Caco-2 (cell line): ENCODE measurements around the gene RBKS. TPM values are rescaled to one million over a fixed set of nuclear protein-coding genes. Genes with fewer than 3 reads are reported as not detected.
"Not testable (repeated sequence)": the region's sequence is repeated elsewhere in the genome, so short reads cannot be mapped to it uniquely, and the experiment has no call there.

Experiments
- BruUV-seq: library from RNA; stranded (reverse); fragments of 400-500 nt; replicated peaks from 2 replicates; lab custom pipeline; 2021; lab: Mats Ljungman, UMichigan
- CTCF ChIA-PET: fragments of 300-600 bp; sonication (Branson Sonifier 250); formaldehyde crosslinking; loops from one replicate; lab custom pipeline; 2022; ENCODE audit warnings: antibody characterized with exemption; lab: Charles Lee
- POLR2A ChIA-PET: fragments of 300-600 bp; sonication (Branson Sonifier 250); formaldehyde crosslinking; loops from one replicate; lab custom pipeline; 2022; ENCODE audit warnings: antibody characterized with exemption; lab: Charles Lee
- DNase-seq, 2 experiments: peaks; one replicate each; pipeline versions ENCODE4 v3.0.0 to v3.0.0-alpha.2; 2020 to 2022
- H3K27me3 ChIP-seq: replicated peaks from 2 replicates; pipeline ENCODE4 v1.6.0; 2011; ENCODE audit warnings: low read length; ENCODE audit not compliant: control insufficient read depth, insufficient read depth
- H3K36me3 ChIP-seq: 2 replicates; pipeline ENCODE4 v1.5.1; 2011; ENCODE audit warnings: low read length; ENCODE audit not compliant: control insufficient read depth, insufficient read depth
- H3K4me1 ChIP-seq: fragments of 250-450 bp; sonication (Bioruptor Pico); 2 replicates; pipeline ENCODE4 v1.5.1; 2020; ENCODE audit warnings: mild to moderate bottlenecking
- H3K4me3 ChIP-seq: 2 replicates; pipeline ENCODE4 v1.5.1; 2011; ENCODE audit warnings: low read depth, mild to moderate bottlenecking, control low read depth, low read length
- H3K9me3 ChIP-seq: fragments of 250-450 bp; sonication (Bioruptor Pico); 2 replicates; pipeline ENCODE4 v1.5.1; 2020; ENCODE audit warnings: mild to moderate bottlenecking, moderate library complexity
- H3K27ac Mint-ChIP-seq: one replicate; pipeline ENCODE4 v1.8.0; 2022; ENCODE audit warnings: mixed read lengths; ENCODE audit not compliant: unreplicated experiment
- H3K27me3 Mint-ChIP-seq: one replicate; pipeline ENCODE4 v1.8.0; 2022; ENCODE audit warnings: mixed read lengths; ENCODE audit not compliant: insufficient read depth, unreplicated experiment
- H3K36me3 Mint-ChIP-seq: one replicate; pipeline ENCODE4 v1.8.0; 2022; ENCODE audit warnings: mild to moderate bottlenecking, mixed read lengths; ENCODE audit not compliant: insufficient read depth, unreplicated experiment
- H3K4me1 Mint-ChIP-seq: one replicate; pipeline ENCODE4 v1.8.0; 2022; ENCODE audit warnings: low read depth, mixed read lengths; ENCODE audit not compliant: unreplicated experiment
- H3K4me3 Mint-ChIP-seq: one replicate; pipeline ENCODE4 v1.8.0; 2022; ENCODE audit warnings: mild to moderate bottlenecking, moderate library complexity, mixed read lengths; ENCODE audit not compliant: unreplicated experiment
- H3K9me3 Mint-ChIP-seq: one replicate; pipeline ENCODE4 v1.8.0; 2022; ENCODE audit warnings: mixed read lengths; ENCODE audit not compliant: unreplicated experiment
- intact Hi-C: fragments of 100-400 bp; cut with micrococcal nuclease; formaldehyde crosslinking; loops from one replicate; pipeline ENCODE4 v1.10.0; 2022; ENCODE audit not compliant: unreplicated experiment
- total RNA-seq: library from RNA; stranded (reverse); gene quantifications from 2 replicates; pipeline ENCODE4 v1.2.3, GENCODE V29; 2022
- TF ChIP-seq, protein P1 (sequence below), 2 experiments: fragments of 200-600 bp in 1 of 2; IDR thresholded peaks; 1 replicate in 1 of 2; 2 replicates in 1 of 2; pipeline versions ENCODE4 v1.5.1 to v1.8.0; 2011 to 2022; ENCODE audit warnings: antibody characterized with exemption in 1 of 2, control low read depth in 1 of 2, inconsistent platforms in 1 of 2, low read depth in 1 of 2, low read length in 1 of 2, mild to moderate bottlenecking in 1 of 2, moderate library complexity in 1 of 2; ENCODE audit not compliant: insufficient read depth in 1 of 2, severe bottlenecking in 1 of 2, unreplicated experiment in 1 of 2

Gene RBKS
- total RNA-seq, 1 experiment from 2014 or later: 7.4 TPM

DNA sequence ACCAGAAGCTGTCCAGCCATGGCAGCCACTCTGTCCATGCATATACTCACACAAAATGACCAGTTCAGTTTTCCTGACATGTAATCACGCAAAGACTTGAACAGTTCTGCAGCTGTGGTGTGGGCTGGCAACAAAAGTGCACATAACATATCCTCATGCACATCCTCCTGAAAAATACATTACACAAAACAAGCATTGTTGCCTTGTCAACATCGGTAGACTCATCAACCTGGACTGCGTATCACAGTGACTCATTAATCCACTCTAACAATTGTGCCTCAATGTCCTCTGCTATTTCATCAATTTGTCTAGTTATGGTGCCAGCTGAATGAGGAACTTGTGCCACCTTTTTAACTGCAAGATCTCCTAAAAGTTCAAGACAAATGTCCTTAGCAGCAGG is 19.5 kb downstream of the RBKS start:
- Mint-ChIP-seq H3K4me1 (peaks cover 3% of the 10 kb centered on the region), H3K36me3 (no peaks in the 10 kb centered on the region), H3K9me3 (peaks cover 5% of the 10 kb centered on the region), H3K4me3 (no peak overlapping the region), H3K27me3 (no peaks in the 10 kb centered on the region), H3K27ac (no peak overlapping the region)
- peaks cover 5% of the 10 kb centered on the region; the same call in 1 of the 2 replicates for H3K4me1 ChIP-seq
- ChIA-PET POLR2A (no interaction called here), CTCF (no interaction called here)
- no TSS peak for BruUV-seq
- intact Hi-C loops: no loop called here
- TF ChIP-seq, protein P1, sequence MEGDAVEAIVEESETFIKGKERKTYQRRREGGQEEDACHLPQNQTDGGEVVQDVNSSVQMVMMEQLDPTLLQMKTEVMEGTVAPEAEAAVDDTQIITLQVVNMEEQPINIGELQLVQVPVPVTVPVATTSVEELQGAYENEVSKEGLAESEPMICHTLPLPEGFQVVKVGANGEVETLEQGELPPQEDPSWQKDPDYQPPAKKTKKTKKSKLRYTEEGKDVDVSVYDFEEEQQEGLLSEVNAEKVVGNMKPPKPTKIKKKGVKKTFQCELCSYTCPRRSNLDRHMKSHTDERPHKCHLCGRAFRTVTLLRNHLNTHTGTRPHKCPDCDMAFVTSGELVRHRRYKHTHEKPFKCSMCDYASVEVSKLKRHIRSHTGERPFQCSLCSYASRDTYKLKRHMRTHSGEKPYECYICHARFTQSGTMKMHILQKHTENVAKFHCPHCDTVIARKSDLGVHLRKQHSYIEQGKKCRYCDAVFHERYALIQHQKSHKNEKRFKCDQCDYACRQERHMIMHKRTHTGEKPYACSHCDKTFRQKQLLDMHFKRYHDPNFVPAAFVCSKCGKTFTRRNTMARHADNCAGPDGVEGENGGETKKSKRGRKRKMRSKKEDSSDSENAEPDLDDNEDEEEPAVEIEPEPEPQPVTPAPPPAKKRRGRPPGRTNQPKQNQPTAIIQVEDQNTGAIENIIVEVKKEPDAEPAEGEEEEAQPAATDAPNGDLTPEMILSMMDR (IDR thresholded peaks at IDR 0.05; ENCODE audit: insufficient read depth in 1 of 2, low read depth in 1 of 2, low read length in 1 of 2, severe bottlenecking in 1 of 2, unreplicated experiment in 1 of 2): no peak
- no peaks in the 10 kb centered on the region for H3K27me3 ChIP-seq
- H3K9me3 ChIP-seq: no peaks in the 10 kb centered on the region
- H3K4me3 ChIP-seq: no peak overlapping the region
- no peak for DNase-seq
- no peaks in the 10 kb centered on the region for H3K36me3 ChIP-seq

- peaks cover 10% of the 10 kb centered on the region for H3K4me1 ChIP-seq
- TF ChIP-seq, protein P1 (IDR thresholded peaks at IDR 0.05; ENCODE audit: insufficient read depth in 1 of 2, low read depth in 1 of 2, low read length in 1 of 2, severe bottlenecking in 1 of 2, unreplicated experiment in 1 of 2): no peak
- H3K27me3 ChIP-seq: no peaks in the 10 kb centered on the region
- no peak for DNase-seq
- H3K4me1 Mint-ChIP-seq: no peaks in the 10 kb centered on the region
- H3K36me3 Mint-ChIP-seq: no peaks in the 10 kb centered on the region
- H3K27ac Mint-ChIP-seq: no peak overlapping the region
- no peaks in the 10 kb centered on the region for H3K36me3 ChIP-seq
- no peaks in the 10 kb centered on the region for H3K9me3 Mint-ChIP-seq
- no TSS peak for BruUV-seq
- H3K4me3 ChIP-seq: no peak overlapping the region
- intact Hi-C loops: no loop called here
- H3K4me3 Mint-ChIP-seq: no peak overlapping the region
- CTCF ChIA-PET: no interaction called here
- H3K27me3 Mint-ChIP-seq: no peaks in the 10 kb centered on the region
- no peaks in the 10 kb centered on the region for H3K9me3 ChIP-seq
- POLR2A ChIA-PET: no interaction called here
These were observed 20.4 kb downstream of the RBKS start for GRCh38 chr2:27869763-27870162.

GRCh38 chr2:27866237-27866636 is 23.9 kb downstream of the RBKS start:
- no peak overlapping the region for H3K4me3 ChIP-seq
- Mint-ChIP-seq H3K36me3 (no peaks in the 10 kb centered on the region), H3K4me3 (no peak overlapping the region), H3K4me1 (no peaks in the 10 kb centered on the region), H3K9me3 (no peaks in the 10 kb centered on the region), H3K27me3 (no peaks in the 10 kb centered on the region), H3K27ac (no peak overlapping the region)
- no peak for DNase-seq
- ChIA-PET POLR2A (no interaction called here), CTCF (interaction anchor here (0.6 kb wide), 1 partner anchor 59 kb away, joined by 3 read pairs; no protein-coding TSS in a partner anchor)
- H3K36me3 ChIP-seq: no peaks in the 10 kb centered on the region
- TF ChIP-seq, protein P1 (IDR thresholded peaks at IDR 0.05; ENCODE audit: insufficient read depth in 1 of 2, low read depth in 1 of 2, low read length in 1 of 2, severe bottlenecking in 1 of 2, unreplicated experiment in 1 of 2): no peak
- H3K9me3 ChIP-seq: no peaks in the 10 kb centered on the region
- H3K27me3 ChIP-seq: no peaks in the 10 kb centered on the region
- intact Hi-C loops: no loop called here
- H3K4me1 ChIP-seq: peaks cover 16% of the 10 kb centered on the region
- no TSS peak for BruUV-seq

- H3K36me3 Mint-ChIP-seq, DNase-seq, H3K27ac Mint-ChIP-seq, H3K9me3 Mint-ChIP-seq, H3K4me3 ChIP-seq, H3K27me3 Mint-ChIP-seq, H3K4me1 Mint-ChIP-seq, BruUV-seq, H3K27me3 ChIP-seq, H3K4me3 Mint-ChIP-seq, H3K36me3 ChIP-seq, intact Hi-C loops, CTCF ChIA-PET, H3K9me3 ChIP-seq: not testable (repeated sequence)
- H3K4me1 ChIP-seq: peaks cover 16% of the 10 kb centered on the region
- POLR2A ChIA-PET: interaction anchor here (1.0 kb wide), 1 partner anchor 111 kb away, joined by 3 read pairs; no protein-coding TSS in a partner anchor
These were observed 26.2 kb downstream of the RBKS start for GRCh38 chr2:27863955-27864354.
